GM23248 (cell line): Measurements from ENCODE around the gene F10.

Experiments
- EZH2 ChIP-seq: fragments of 200-600 bp; sonication (generic); IDR thresholded peaks from 2 replicates; pipeline ENCODE4 v1.6.1; 2018; ENCODE audit warnings: antibody characterized with exemption, mild to moderate bottlenecking; ENCODE audit not compliant: insufficient read depth, poor library complexity, severe bottlenecking
- EZH2phosphoT487 ChIP-seq: fragments of 200-600 bp; sonication (generic); IDR thresholded peaks from 2 replicates; pipeline ENCODE4 v1.6.1; 2018; ENCODE audit warnings: antibody characterized with exemption, moderate library complexity, mild to moderate bottlenecking, low read depth; ENCODE audit not compliant: insufficient read depth

GRCh38 chr13:113090415-113090770 is 32.2 kb upstream of the F10 start:
- no peak for TF ChIP-seq EZH2phosphoT487
- no peak for TF ChIP-seq EZH2
